NT2/D1 (cell line): Measurements from ENCODE around the gene SLC39A11.

Experiments used
- SUZ12 ChIP-seq: IDR thresholded peaks from 2 replicates; pipeline ENCODE4 v1.6.1; 2011; ENCODE audit not compliant: insufficient read length, insufficient read depth; ENCODE audit errors: extremely low read depth
- YY1 ChIP-seq: IDR thresholded peaks from 2 replicates; pipeline ENCODE4 v1.6.1; 2011; ENCODE audit not compliant: insufficient read length, insufficient read depth
- ZNF274 ChIP-seq: IDR thresholded peaks from 2 replicates; pipeline ENCODE4 v1.6.1; 2011; ENCODE audit warnings: mild to moderate bottlenecking, low read depth, low read length

GRCh38 chr17:73007407-73007806 lies 85.1 kb downstream of the SLC39A11 start:
- TF ChIP-seq YY1 (no peak), ZNF274 (no peak), SUZ12 (no peak)
